ENCODE data around the gene GRM3. TPM values are rescaled to one million over a fixed set of nuclear protein-coding genes. Genes with fewer than 3 reads are reported as not detected.

GRM3 gene
- total and polyA plus RNA-seq, 2 of the 8 experiments (the other 6 are each of a cell fraction or from before 2014, with no cell fraction given) = 3.1 to 4.2 TPM

DNA sequence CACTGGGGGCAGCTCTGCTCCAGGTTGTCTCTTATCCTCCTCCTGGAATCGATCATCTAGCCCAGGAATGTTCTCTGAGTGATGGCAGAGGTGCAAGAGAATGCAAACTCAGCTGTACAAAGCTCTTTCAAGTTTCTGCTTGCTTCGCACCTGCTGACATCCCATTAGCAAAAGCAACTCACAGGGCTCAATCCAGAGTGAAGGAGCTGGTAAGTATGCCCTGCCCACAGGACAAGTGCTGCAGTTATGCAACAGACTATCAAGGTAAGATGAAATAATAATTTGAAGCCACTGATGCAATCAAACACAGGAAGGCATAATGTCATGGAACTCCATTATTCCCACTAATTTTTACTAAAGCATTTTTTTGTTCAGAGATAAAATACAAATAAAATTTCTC lies 122.2 kb downstream of the GRM3 start:
- H3K27ac ChIP-seq (ENCODE audit: low read depth, low read length) = no peak overlapping the region
- no peak overlapping the region for H2AFZ ChIP-seq (ENCODE audit: low read length)
- no peaks in the 10 kb centered on the region for H3K36me3 ChIP-seq (ENCODE audit: control insufficient read depth in 2 of 4, insufficient read depth in 4 of 4, low read length in 3 of 4)
- ChIA-PET CTCF (ENCODE audit: partially characterized antibody) (interaction anchor here (0.6 to 1.5 kb wide), 6 partner anchors 9 to 168 kb away, joined by 3 to 6 read pairs (median 3); no protein-coding TSS in a partner anchor), POLR2A (ENCODE audit: partially characterized antibody) (no interaction called here)
- no peak overlapping the region for H2BK5ac ChIP-seq (ENCODE audit: low read depth, low read length)
- DNase-seq (ENCODE audit: low read depth in 1 of 2, low spot score in 2 of 2) (no peak), FAIRE-seq (no peak)
- H3K4me2 ChIP-seq (ENCODE audit: insufficient read depth in 1 of 2, low read depth in 2 of 2, low read length in 2 of 2) = no peak overlapping the region
- H3K23ac ChIP-seq (ENCODE audit: insufficient read length) = no peak overlapping the region
- H3K23me2 ChIP-seq (ENCODE audit: low read depth, low read length) = no peaks in the 10 kb centered on the region
- no peak overlapping the region for H2AK5ac ChIP-seq (ENCODE audit: low read depth, low read length)
- H4K91ac ChIP-seq (replicated peaks; ENCODE audit: insufficient read length, low read length) = no peak overlapping the region
- H2BK20ac ChIP-seq (ENCODE audit: low read length) = no peak overlapping the region
- no peak overlapping the region for H4K5ac ChIP-seq (ENCODE audit: insufficient read length, low read depth, low read length)
- no peak overlapping the region for H3K18ac ChIP-seq (ENCODE audit: extremely low read depth, low read length)
- no peak overlapping the region for H2BK120ac ChIP-seq (replicated peaks; ENCODE audit: low read depth, low read length)
- no peaks in the 10 kb centered on the region for H3K27me3 ChIP-seq (replicated peaks in 1 of 4; ENCODE audit: control insufficient read depth in 3 of 4, extremely low read depth in 1 of 4, insufficient read depth in 3 of 4, low read length in 3 of 4)
- H2BK12ac ChIP-seq (ENCODE audit: low read depth, low read length) = no peak overlapping the region
- no peaks in the 10 kb centered on the region for H3K79me2 ChIP-seq (ENCODE audit: control insufficient read depth in 1 of 2, insufficient read depth in 2 of 2, low read length in 2 of 2)
- H3K79me1 ChIP-seq (ENCODE audit: low read depth, low read length) = no peaks in the 10 kb centered on the region
- no peak overlapping the region for H4K8ac ChIP-seq (ENCODE audit: extremely low read depth, insufficient read depth, low read length)
- H4K20me1 ChIP-seq (replicated peaks in 1 of 2; ENCODE audit: control insufficient read depth in 1 of 2, insufficient read depth in 2 of 2, low read length in 2 of 2) = no peaks in the 10 kb centered on the region
- no peak overlapping the region for H3K9ac ChIP-seq (replicated peaks in 1 of 4; ENCODE audit: extremely low read depth in 1 of 4, low read depth in 3 of 4, low read length in 3 of 4)
- H3K4me1 ChIP-seq (replicated peaks in 1 of 4; ENCODE audit: control insufficient read depth in 3 of 4, insufficient read depth in 4 of 4, low read length in 3 of 4) = peaks cover 0 to 14% (median 7%) of the 10 kb centered on the region in 4 experiments; a peak in 4 of 7 replicates
- WGBS, 2 experiments (ENCODE audit: extremely low coverage in 1 of 2, insufficient coverage in 1 of 2, insufficient read length in 1 of 2, insufficient replicate concordance in 2 of 2, low coverage in 1 of 2, low lambda C conversion rate in 2 of 2, missing lambda C conversion rate in 1 of 2) = 87% methylated on average over 2 of the region's 2 CpGs; no CpG with 5 or more reads in 1 of the 2 experiments
- H3K14ac ChIP-seq (ENCODE audit: insufficient read length) = no peak overlapping the region
- H2BK15ac ChIP-seq (ENCODE audit: low read length) = no peak overlapping the region
- no peak overlapping the region for H3K4me3 ChIP-seq (ENCODE audit: extremely low read depth in 1 of 4, insufficient read depth in 2 of 4, low read depth in 3 of 4, low read length in 4 of 4)
- H3K9me3 ChIP-seq (ENCODE audit: insufficient read depth in 2 of 2, low read depth in 1 of 2, low read length in 1 of 2) = no peaks in the 10 kb centered on the region
- no peak overlapping the region for H3K56ac ChIP-seq (replicated peaks; ENCODE audit: insufficient read length, low read depth, low read length)
- no peak overlapping the region for H3K4ac ChIP-seq (replicated peaks; ENCODE audit: insufficient read length, low read depth, low read length)
- TF ChIP-seq RAD21 (IDR thresholded peaks at IDR 0.05 in 1 of 2, conservative IDR thresholded peaks at IDR 0.05 in 1 of 2; ENCODE audit: low read depth in 2 of 2, low read length in 2 of 2) = no peak
- no peak for TF ChIP-seq BACH1 (IDR thresholded peaks at IDR 0.05; ENCODE audit: low read length)

Data from H1 (cell line).